GM21529 (cell line): Measurements from ENCODE around the gene NUTM2G.
"Not testable (repeated sequence)": the region's sequence is repeated elsewhere in the genome, so short reads cannot be mapped to it uniquely, and the experiment has no call there.

Source experiments
- ATAC-seq: cut with Tn5 transposase; IDR thresholded peaks from one replicate; pipeline ENCODE4 v1.9.1; 2021; ENCODE audit not compliant: unreplicated experiment

The NUTM2G gene

DNA sequence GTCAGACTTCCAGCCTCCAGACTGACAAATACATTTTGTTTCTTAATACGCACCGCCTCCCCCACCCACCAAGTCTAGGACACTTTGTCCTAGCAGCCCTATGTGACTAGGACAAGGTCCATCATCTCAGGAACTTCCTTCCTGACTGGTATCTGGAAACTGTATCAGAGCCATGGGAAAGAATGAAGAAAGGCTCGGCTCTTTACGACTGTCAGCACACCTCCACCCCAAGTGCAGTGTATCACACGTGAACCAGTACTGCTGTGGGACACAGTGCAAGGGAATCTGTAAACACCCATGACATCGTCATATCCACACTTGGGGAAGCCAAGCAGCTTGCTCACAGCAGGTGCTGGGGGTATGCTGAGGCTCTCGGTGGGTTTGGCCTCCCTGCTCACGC lies 13.0 kb downstream of the NUTM2G start:
- not testable (repeated sequence) for ATAC-seq

DNA sequence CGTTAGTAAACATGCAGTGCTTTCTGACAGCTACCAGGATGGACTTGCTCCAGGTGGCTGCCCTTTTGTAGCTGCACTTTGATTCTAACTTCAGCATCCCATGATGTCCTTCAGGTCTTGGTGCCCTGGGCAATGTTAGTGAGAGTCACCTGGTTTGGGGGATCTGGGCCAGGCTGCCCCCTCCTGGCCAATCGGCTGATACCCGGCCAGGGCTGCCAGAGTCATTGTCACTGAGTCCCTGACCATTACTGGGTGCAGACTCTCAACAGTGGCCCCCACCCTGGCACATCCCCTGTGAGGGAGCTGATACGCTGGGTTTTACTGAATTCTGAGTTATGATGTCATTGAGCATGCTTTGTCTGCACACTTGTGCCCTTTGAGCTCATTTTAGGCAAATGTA lies 13.5 kb downstream of the NUTM2G start:
- not testable (repeated sequence) for ATAC-seq

DNA sequence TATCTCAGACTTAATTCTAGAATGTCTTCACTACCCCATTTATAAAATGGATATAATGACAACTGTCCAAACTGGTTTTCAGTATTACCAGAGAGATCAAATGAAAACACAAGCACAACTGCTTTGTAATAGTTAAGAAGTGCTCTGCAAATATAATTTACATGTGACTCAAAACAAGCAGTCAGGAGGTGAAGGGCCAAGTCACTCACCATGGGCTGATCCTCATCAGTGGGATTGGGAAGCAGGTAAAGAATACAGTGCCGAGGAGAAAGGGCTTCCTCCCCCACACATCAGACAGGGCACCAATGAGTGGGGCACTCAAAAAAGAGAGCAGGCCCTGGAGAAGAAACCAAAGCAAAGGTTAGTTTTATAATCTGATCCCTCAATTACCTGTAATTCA lies 20.7 kb downstream of the NUTM2G start:
- ATAC-seq: not testable (repeated sequence)

DNA sequence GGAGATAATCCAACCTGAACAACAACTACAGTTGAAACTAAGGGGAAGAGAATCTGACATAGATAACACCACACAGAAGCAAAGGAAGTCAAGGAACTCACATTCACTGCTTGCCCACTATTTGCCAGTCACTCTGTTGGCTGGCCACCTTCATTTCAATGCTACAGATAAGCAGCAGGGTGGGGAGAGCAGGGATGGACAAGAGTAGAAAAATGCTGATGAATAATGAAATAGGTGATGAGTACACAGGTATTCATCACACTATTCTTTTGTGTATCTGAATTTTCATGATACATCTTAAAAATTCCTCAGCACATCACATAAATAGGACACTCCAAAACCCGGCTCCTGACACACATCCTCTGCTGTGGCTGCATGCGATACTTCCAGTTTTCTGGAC lies 21.9 kb downstream of the NUTM2G start:
- ATAC-seq: not testable (repeated sequence)

DNA sequence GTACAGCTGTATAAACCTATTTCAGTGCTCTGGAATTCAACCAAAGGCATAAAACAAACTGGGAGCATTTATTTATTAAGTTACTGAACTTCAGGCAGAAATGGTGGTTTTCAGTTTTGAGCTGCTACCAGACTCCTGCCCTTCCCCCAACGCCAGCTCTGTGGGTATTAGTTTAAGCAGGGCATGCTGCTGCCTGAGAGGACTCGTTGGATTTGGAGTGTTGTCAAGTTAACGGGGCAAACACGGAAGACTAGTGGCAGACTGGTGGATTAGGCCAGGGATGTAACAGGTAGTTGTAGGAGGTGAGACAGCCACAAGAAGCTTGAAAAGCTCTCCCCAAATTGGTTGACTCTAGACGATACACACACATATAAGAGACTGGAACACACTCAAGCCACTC lies 38.9 kb downstream of the NUTM2G start:
- not testable (repeated sequence) for ATAC-seq

DNA sequence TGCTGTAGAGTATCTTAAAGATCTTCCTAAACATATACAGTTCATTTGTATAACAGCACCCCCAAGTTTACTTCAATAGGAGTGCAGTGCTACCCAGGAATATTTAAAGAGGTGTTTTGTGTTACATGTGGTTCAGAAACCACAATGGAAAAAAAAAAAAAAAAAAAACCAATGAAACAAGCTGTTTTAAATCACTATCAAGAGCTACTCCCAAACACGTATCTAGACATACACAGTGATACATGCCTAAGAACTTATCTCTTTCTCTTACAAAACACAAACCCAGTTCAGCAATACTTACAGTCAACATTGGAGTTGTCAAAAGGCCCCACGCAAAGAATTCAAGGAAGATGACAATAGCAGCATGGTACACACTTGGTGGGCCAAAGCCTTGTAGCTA lies 43.9 kb downstream of the NUTM2G start:
- ATAC-seq: not testable (repeated sequence)

DNA sequence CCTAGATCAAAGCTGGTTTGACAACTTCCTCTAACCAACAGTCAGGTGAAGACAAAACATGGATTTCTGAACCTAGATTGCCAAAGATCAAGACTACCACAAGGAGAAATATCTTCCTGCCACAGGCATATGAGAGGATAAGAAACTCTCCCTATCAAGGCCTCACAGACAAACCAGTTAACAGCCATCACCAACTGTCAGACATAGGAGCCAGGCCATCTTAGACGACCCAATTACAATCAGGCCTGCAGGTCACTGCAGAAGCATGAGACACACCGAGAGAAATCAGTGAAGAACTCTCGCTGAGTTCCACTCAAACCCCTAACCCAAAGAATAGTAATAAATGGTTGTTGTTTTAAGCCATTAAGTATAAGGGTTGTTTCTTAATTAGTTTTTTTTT lies 45.4 kb downstream of the NUTM2G start:
- not testable (repeated sequence) for ATAC-seq

DNA sequence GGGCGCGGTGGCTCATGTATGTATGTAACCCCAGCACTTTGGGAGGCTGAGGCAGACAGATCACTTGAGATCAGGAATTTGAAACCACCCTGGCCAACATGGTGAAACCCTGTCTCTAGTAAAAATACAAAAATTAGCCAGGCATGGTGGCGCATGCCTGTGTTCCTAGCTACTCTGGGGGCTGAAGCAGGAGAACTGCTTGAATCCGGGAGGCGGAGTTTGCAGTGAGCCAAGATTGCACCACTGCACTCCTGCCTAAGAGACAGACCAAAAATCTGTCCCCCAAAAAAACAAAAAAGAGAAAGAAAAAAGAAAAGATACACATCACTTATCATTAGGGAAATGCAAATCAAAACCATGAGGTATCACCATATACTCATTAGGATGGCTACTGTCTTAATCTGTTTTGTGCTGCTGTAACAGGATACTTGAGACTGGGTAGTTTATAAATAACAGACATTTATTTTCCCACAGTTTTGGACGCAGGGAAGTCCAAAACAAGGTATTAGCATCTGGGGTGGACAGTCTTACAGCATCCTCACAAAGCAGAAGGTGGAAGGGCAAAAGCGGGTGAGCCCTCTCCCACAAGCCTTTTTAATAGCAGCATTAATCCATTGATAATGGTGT lies 55.0 kb downstream of the NUTM2G start:
- not testable (repeated sequence) for ATAC-seq

DNA sequence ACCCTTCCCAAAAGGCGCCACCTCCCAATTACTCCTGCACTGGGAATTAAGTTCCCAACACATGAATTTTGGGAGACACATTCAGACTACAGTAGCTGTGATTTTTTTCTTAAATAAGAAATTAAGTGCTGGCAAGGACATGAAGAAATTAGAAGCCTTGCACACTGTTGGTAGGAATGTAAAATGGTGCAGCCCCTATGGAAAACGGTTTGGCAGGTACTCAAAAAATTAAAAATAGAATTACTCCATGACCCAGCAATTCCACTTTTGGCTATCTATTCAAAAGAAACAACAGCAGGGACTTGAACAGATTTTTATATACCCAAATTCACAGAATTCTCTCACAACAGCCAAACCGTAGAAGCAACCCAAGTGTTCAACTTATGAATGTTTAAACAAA lies 55.5 kb downstream of the NUTM2G start:
- not testable (repeated sequence) for ATAC-seq

DNA sequence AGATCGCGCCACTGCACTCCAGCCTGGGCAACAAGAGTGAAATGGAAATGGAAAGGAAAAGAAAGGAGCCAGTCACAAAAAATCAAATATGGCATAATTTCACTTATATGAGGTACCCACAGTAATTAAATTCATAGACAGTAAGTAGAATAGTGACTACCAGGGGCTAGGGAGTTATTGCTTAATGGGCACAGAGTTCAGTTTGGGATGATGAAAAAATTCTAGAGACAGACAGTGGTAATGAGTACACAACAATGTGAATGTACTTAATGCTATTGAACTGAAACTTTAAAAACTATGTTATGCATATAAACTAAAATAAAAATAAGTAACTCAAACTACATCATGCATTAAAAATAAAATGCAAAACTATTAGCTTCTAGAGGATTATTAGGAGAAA lies 56.2 kb downstream of the NUTM2G start:
- not testable (repeated sequence) for ATAC-seq
